GM18526 (cell line): ENCODE data around the gene INCA1.
A peak's percentile ranks its signal among the peaks of the same experiment; 100 is the strongest.

Experiments used
- POLR2A ChIP-seq: IDR thresholded peaks from 3 replicates; pipeline ENCODE4 v1.6.1; 2011; ENCODE audit not compliant: insufficient read length; ENCODE audit errors: extremely low read depth

The INCA1 gene

DNA sequence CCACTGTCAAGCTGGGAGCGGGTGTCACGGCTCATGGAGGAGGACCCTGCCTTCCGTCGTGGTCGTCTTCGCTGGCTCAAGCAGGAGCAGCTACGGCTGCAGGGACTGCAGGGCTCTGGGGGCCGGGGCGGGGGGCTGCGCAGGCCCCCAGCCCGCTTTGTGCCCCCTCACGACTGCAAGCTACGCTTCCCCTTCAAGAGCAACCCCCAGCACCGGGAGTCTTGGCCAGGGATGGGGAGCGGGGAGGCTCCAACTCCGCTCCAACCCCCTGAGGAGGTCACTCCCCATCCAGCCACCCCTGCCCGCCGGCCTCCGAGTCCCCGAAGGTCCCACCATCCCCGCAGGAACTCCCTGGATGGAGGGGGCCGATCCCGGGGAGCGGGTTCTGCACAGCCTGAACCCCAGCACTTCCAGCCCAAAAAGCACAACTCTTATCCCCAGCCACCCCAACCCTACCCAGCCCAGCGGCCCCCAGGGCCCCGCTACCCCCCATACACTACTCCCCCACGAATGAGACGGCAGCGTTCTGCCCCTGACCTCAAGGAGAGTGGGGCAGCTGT, 26.3 kb upstream of the INCA1 start:
- TF ChIP-seq POLR2A = no peak

DNA sequence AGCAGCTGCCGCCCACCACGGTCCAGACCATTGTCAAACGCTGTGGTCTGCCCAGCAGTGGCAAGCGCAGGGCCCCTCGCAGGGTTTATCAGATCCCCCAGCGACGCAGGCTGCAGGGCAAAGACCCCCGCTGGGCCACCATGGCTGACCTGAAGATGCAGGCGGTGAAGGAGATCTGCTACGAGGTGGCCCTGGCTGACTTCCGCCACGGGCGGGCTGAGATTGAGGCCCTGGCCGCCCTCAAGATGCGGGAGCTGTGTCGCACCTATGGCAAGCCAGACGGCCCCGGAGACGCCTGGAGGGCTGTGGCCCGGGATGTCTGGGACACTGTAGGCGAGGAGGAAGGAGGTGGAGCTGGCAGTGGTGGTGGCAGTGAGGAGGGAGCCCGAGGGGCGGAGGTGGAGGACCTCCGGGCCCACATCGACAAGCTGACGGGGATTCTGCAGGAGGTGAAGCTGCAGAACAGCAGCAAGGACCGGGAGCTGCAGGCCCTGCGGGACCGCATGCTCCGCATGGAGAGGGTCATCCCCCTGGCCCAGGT, 24.9 kb upstream of the INCA1 start:
- no peak for TF ChIP-seq POLR2A

DNA sequence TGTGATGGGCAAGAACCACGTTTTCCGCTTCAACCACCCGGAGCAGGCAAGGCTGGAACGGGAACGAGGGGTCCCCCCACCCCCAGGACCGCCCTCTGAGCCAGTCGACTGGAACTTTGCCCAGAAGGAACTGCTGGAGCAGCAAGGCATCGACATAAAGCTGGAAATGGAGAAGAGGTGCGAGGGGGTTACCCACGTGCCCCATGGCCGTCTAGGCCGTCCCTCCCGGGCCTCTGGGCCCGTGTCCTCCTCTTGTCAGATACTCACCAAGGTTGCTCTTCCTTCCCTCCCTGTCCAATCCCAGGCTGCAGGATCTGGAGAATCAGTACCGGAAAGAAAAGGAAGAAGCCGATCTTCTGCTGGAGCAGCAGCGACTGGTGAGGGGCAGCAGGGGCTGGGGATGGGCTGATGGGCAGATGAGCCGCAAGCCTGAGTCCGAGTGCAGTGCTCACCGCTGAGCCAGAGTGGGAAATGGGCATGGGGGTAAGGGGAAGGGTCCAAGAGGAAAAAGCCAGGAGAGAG, 23.2 kb upstream of the INCA1 start:
- no peak for TF ChIP-seq POLR2A

DNA sequence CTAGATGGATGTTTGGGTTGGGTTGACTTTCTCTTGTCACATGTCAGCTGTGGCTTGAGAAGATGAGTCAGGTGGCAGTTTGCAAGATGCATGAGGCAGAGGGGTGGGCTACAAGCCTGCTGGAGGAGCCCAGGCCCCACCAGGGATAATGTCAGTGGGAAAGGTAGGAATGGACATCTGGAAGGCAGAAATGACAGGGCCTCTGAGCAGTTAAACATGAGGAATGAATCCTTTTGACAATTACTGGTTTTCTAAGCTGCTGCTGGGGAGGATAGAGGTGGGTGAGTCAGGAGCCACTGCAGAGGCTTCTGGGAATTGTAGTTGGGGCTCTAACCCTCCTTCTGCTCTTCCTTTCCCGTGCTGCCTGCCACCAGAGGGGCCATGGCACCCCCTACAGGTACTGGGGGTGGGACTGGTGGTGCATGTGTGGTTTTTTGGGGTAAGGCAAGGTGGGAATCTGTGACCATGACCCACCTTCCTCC, 22.2 kb upstream of the INCA1 start:
- TF ChIP-seq POLR2A = no peak

DNA sequence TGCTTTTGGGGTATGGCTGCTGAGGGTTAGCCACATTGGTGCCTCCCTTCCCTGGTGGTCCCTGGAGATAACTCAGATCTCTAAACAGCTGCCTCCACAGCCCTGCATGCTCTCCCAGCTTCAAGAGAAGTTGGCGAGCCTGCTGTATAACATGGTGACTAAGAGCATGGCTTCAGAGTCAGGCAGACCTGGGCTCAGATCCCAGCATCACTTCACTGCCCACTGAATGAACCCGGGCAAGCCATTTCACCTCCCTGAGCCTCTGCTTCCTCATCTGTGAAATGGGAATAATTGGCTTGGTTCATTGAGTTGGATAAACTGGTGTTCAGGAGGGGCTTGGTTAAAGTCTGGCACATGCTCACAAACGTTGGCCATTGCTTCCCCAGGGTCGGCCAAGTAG, 17.0 kb upstream of the INCA1 start:
- TF ChIP-seq POLR2A = no peak

DNA sequence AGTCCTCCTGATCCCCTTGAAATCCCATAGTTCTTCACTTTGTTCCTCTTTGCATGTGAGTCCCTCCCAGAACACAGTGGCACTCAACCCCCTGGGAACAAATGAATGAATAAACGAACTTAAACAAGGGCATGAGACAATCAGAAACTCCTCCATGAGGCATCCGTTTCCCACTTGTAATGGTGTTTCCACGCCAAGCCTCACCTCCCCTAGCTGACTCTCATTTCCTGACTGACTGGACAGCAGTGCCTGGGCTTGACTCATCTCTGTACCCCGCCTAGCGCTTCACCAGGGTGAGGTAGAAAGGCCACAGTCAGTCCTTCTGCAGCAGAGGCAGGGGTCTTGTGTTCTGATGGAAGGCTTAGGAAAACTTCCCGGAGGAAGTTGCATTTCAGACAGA, 14.6 kb upstream of the INCA1 start:
- TF ChIP-seq POLR2A = no peak

DNA sequence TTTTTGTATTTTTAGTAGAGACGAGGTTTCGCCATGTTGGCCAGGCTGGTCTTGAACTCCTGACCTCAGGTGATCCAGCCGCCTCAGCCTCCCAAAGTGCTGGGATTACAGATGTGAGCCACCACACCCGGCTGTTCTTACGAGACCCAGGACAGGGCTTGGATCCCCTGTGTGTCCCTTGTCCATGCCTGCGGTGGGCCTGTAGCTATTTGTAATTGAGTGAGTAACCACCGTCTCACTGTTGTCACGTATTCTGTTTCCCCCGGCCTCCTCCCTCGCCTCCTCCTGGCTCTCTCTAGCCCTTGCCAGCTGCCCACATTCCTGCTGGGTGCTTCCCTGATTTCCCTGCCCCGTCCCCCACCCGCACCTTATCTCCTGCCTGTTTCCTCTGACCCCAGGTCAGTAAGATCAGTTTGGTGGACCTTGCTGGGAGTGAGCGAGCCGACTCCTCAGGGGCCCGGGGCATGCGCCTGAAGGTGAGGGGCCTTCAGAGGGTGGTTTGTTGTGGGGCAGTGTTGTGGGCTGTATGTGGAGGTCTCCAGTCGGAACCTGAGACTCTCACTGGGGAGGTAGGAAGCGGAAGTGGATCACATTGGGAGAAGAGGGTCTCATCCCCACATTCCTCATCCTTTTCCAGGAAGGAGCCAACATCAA, 6.0 kb upstream of the INCA1 start:
- no peak for TF ChIP-seq POLR2A

DNA sequence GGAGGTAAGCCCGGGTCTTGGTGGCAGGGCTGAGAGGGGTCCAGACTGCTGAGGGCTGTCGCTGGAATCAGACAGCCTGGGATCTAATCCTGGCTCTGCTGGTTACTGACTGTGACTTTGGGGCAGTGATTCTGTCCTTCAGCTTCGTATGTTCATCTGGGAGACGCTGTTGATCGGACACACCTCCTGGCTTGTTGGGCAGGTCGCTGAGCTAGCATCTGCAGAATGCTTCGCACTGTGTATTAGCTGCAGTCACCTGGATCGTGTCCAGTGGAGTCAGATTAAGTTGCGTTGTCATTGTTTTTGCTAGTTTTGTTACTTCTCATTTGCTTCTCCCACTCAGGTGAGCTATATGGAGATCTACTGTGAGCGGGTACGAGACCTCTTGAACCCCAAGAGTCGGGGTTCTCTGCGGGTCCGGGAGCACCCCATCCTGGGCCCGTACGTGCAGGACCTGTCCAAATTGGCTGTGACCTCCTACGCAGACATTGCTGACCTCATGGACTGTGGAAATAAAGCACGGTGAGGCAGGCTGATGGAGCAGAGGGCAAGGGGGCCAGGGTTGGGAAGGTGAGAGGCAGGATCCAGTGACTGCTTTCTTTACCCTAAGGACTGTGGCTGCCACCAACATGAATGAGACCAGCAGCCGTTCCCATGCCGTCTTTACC, 4.9 kb upstream of the INCA1 start:
- TF ChIP-seq POLR2A = no peak

DNA sequence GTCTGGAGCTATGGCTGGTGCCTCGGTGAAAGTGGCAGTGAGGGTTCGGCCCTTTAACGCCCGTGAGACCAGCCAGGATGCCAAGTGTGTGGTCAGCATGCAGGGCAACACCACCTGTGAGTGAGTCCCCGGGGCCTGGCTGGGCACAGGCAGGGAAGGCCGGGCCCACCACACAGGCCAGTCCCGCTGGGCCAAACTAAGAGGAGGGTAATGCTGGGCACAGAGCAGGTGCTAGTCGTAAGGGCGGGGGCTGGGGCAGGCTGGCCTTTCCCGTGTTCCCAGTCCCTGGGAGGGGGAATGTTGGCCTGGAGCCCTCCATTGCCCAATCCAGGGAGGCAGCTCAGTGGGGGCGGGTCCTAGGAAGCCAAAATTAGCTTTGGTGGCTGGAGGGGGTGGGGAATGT, 2.9 kb upstream of the INCA1 start:
- TF ChIP-seq POLR2A = no peak

DNA sequence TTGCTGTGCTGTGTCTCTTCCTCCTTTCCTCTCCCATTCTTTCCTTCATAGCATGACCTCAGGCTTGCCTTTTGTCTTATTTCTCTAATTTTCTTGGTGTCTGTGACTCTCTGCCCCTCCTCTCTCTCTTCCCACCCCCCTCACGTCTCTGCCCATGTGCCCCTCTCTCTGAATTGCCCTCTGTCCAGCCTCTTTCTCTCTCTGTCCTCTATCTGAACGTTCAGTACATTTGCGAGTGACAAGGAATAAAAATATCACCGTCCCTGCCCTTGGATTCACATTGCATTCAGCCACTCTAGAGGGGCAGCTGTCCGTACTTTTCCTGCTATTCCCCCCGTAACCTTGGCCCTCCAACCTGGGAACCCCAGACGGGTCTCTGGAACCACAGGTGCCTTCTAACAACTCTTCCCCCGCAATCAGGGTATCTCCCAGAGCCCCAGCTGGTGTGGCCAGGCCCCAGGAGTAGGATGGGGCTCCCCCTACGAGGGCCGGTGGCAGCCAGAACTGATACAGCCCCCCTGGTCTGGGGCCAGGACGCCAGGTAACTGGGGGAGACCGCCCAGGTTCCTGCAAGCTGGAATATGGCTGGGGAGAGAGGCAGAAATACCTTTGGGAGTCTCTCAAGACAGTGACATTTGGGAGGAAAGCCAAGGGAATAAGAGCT, 2.2 kb upstream of the INCA1 start:
- no peak for TF ChIP-seq POLR2A

DNA sequence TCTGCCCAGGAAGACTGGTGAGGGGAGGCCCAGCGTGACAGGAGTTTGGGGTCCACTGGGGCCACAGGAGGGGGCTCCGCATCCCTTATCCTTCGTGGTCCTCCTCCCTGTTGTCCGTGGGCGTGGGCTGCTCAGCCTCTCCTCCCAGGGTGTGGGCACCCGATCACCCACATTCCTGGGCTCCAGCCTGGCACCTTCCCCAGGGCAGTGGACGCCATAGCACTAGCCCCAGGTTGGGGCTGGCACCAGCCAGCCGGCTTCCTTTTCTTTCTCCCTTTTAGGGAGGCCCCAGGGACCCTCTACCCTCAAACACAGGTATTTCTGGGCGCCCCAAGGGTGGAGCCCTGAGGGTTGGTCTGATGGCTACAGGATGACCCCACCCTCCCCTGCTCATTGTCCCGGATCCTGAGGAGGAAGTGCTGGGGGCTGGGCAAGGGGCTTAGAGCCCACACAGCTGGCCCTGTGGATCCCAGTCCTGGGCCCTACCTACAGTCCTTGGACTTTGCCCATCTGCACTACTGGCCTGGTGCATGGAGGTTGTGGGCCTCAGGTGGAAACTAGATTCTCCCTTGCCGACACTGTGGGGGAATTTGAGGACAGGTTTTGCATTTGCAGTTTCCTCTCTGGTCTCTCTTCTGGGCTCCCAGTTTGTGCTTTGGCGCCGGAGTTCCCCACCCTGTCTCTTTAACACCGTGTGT, 1.6 kb upstream of the INCA1 start:
- TF ChIP-seq POLR2A = peak; percentile 23

DNA sequence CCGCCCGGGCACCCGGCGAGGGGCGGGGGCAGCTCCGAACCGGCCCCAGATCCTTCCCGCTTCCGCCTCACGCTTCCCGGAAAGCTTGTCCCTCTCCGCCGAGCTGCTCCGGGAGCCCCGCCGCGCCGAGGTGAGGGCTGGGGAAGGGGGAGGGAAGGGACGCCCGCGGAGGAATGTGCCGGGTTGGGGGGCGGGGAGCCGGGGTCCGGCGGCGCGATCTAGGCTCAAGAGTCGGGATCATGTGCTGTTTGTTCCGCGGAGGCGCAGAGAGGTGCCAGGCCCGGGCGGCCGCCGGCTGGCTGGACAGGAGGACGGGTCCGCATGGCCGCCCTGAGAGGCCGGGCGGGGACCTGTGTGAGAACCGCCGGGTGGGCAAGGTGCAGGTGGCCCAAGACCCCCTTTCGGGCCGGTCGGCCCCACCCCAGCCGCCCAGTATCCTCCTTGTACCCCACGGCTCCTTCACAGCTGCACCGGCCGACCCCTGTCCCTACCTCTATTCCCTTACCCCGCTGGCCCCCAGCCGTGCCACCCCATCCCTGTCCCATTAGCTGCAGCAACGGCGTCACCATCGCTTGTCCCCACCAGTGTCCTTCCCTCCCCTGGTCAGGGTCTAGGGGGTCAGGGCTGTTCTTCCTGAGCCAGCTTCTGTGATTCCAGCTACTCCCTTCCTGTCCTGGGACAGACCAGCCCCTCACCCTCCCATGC, 857 bp upstream of the INCA1 start:
- no peak for TF ChIP-seq POLR2A

DNA sequence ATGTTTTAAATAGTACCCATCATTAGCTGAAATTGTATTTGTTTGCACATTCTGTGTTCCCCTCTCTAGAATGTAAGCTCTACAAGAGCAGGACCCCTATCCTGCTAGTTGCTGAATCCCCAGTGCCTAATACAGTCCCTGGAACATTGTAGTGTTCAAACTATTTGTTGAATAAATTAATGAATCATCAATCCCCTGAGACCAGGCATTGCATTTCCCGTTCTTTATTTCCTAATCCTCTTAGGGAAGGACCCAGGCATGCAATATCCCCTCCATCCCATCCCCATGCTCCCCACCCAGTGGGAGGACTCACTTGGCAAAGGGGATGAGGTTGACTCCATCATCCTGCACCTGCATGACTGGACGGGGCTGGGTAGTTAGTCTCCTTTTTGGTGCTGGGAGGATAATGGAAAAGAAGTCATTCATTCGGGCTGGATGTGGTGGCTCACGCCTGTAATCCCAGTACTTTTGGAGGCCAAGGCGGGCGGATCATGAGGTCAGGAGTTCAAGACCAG, 3.2 kb downstream of the INCA1 start:
- TF ChIP-seq POLR2A = no peak
